ENCODE measurements around the gene ELFN1.

ELFN1 gene

GRCh38 chr7:1748076-1748838, 78.2 kb downstream of the ELFN1 start:
- no peak for TF ChIP-seq CTCF (IDR thresholded peaks at IDR 0.05; ENCODE audit: low read depth, low read length)
- H3K4me3 ChIP-seq (ENCODE audit: low read depth, low read length), result no peak overlapping the region

- no peak for TF ChIP-seq CTCF (IDR thresholded peaks at IDR 0.05; ENCODE audit: low read depth, low read length)
Measured at GRCh38 chr7:1748839-1749173, 78.7 kb downstream of the ELFN1 start.

GRCh38 chr7:1749351-1749863, 79.3 kb downstream of the ELFN1 start:
- TF ChIP-seq CTCF (IDR thresholded peaks at IDR 0.05; ENCODE audit: low read depth, low read length), result no peak
- no peak overlapping the region for H3K4me3 ChIP-seq (ENCODE audit: low read depth, low read length)

More at GRCh38 chr7:1748839-1749173, 78.7 kb downstream of the ELFN1 start:
- H3K4me3 ChIP-seq (ENCODE audit: low read depth, low read length), result no peak overlapping the region

GRCh38 chr7:1749864-1750466, 79.9 kb downstream of the ELFN1 start:
- H3K4me3 ChIP-seq (ENCODE audit: low read depth, low read length), result no peak overlapping the region
- TF ChIP-seq CTCF (IDR thresholded peaks at IDR 0.05; ENCODE audit: low read depth, low read length), result no peak

- no peak for TF ChIP-seq CTCF (IDR thresholded peaks at IDR 0.05; ENCODE audit: low read depth, low read length)
- H3K4me3 ChIP-seq (ENCODE audit: low read depth, low read length), result no peak overlapping the region
Measured at GRCh38 chr7:1750541-1751021, 80.5 kb downstream of the ELFN1 start.

- H3K4me3 ChIP-seq (ENCODE audit: low read depth, low read length), result no peak overlapping the region
- no peak for TF ChIP-seq CTCF (IDR thresholded peaks at IDR 0.05; ENCODE audit: low read depth, low read length)
Measured at GRCh38 chr7:1752111-1752510, 82.0 kb downstream of the ELFN1 start.
